HG02623 (cell line): ENCODE measurements around the gene EVPLL.
A peak's percentile ranks its signal among the peaks of the same experiment; 100 is the strongest.
"Not testable (repeated sequence)": the region's sequence is repeated elsewhere in the genome, so short reads cannot be mapped to it uniquely, and the experiment has no call there.

Source experiments
- ATAC-seq: cut with Tn5 transposase; IDR thresholded peaks from one replicate; pipeline ENCODE4 v1.9.1; 2021; ENCODE audit warnings: moderate library complexity; ENCODE audit not compliant: unreplicated experiment

Gene EVPLL

DNA sequence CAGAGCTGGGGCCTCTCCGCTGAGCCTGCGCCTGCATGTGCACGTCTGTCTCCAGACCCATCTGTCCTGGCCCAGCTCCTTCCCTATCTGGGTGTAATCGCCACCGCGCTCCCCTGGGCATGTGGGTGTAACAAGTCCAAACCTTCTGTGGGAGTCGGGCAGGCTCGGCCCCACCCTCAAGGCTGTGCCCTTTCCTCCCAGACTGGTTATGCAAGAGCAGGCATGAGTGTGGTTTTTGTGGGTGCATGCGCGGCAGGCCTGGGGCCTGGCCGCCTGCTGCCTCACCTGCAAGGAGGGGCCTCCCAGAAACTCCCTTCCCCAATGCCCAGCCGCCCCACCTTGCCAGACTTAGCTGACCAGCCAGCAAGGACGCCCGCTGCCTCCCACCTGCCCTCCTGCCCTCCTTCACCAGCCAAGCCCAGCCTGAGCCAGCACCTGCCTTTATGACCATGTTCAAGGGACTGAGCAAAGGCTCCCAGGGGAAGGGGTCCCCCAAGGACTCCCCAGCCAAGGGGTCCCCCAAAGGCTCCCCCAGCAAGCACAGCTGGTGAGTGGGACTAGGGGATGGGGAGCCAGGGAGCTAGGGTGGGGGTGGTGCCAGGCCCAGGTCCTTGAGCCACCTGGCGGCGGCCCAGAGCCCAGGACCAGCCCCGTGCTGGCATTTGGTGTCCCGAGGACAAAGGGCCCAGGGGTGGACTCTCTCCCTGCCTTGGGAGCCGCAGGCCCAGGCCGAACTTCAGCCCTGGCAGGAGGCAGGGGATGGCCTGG is at the start of gene EVPLL:
Gene EVPLL, plus strand, starts transcription at position 342 of the 768 bp plus-strand sequence. CDS start 3,160 bp downstream, outside the sequence.
- no peak for ATAC-seq

- ATAC-seq = no peak
Measured at GRCh38 chr17:18328643-18329204, 48.9 kb upstream of the EVPLL start.

DNA sequence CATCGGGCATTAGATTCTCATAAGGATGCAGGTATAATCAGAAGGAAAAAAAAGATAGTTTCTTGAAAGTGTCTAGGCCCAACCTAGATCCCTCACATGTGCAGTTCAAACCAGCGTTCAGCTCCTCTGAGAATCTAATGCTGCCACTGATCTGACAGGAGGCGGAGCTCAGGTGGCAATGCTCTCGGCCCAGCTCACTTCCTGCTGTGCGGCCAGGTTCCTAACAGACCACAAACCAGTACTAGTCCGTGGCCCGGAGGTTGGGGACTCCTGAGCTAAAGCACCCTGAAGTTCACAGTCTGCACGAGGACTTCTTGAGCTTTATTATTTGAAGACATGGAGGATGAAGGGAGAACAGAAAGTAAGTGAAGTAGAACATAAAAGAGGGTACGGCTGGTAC is 45.7 kb upstream of the EVPLL start:
- no peak for ATAC-seq

DNA sequence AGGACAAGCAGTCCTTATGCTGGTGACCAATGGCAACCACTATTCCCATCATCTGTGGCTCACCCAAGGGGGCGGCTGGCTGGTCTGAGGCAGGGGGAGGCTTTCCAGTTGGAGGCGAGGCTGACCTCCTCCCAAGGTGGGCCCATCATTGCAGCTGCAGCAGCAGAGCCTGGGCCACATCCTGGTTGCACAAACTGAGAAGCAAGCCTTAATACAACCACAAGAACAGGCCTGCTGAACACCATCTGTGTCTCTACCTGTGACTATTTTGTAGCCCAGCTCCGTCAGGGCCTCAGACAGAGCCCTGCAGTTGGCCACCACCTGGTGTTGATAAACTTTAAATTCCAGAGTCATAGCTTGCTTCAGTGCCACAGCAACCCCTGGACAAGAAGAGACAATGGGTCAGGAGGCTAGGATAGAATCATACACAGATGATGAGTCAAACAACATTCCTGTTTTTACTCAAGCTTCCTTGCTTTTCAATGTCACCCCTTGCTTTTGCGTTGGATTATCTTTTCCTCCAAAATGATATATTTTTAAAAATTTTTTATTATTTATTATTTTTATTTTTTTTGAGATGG is 44.6 kb upstream of the EVPLL start:
- ATAC-seq = no peak

DNA sequence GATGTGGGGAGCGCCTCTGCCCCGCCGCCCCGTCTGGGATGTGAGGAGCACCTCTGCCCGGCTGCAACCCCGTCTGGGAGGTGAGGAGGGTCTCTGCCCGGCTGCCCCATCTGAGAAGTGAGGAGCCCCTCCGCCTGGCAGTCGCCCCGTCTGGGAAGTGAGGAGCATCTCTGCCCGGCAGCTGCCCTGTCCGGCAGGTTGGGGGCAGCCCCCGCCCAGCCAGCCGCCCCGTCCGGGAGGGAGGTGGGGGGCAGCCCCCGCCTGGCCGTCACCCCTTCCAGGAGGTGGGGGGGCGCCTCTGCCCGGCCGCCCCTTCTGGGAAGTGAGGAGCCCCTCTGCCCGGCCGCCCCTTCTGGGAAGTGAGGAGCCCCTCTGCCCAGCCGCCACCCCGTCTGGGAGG is 39.4 kb upstream of the EVPLL start:
- not testable (repeated sequence) for ATAC-seq

- ATAC-seq = no peak
Measured at GRCh38 chr17:18339933-18340332, 37.6 kb upstream of the EVPLL start.

- no peak for ATAC-seq
Measured at GRCh38 chr17:18344021-18344420, 33.6 kb upstream of the EVPLL start.

- no peak for ATAC-seq
Measured at GRCh38 chr17:18353541-18353940, 24.0 kb upstream of the EVPLL start.

DNA sequence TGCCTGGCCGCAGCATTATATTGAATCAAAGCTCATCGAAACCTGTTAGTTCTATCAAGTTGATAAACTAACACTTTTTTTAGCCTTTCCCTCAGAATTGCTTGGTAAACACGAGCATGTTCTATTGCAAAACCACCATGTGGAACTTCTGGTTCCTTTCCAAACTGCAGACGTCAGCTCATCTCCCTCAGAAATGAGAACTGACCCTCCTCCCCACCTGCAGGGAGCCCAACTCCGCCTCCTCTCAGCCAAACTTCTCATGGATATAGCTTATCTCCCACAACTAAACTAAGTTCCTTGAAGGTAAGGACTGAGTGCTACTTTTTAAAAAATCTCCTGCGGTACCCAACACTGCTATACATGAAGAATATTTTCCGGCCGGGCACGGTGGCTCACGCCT is 21.0 kb upstream of the EVPLL start:
- ATAC-seq = no peak

GRCh38 chr17:18360518-18360917 is 17.1 kb upstream of the EVPLL start:
- no peak for ATAC-seq

- ATAC-seq = no peak
Measured at GRCh38 chr17:18361837-18362697, 15.5 kb upstream of the EVPLL start.

- ATAC-seq = no peak
Measured at GRCh38 chr17:18362698-18363100, 14.9 kb upstream of the EVPLL start.

DNA sequence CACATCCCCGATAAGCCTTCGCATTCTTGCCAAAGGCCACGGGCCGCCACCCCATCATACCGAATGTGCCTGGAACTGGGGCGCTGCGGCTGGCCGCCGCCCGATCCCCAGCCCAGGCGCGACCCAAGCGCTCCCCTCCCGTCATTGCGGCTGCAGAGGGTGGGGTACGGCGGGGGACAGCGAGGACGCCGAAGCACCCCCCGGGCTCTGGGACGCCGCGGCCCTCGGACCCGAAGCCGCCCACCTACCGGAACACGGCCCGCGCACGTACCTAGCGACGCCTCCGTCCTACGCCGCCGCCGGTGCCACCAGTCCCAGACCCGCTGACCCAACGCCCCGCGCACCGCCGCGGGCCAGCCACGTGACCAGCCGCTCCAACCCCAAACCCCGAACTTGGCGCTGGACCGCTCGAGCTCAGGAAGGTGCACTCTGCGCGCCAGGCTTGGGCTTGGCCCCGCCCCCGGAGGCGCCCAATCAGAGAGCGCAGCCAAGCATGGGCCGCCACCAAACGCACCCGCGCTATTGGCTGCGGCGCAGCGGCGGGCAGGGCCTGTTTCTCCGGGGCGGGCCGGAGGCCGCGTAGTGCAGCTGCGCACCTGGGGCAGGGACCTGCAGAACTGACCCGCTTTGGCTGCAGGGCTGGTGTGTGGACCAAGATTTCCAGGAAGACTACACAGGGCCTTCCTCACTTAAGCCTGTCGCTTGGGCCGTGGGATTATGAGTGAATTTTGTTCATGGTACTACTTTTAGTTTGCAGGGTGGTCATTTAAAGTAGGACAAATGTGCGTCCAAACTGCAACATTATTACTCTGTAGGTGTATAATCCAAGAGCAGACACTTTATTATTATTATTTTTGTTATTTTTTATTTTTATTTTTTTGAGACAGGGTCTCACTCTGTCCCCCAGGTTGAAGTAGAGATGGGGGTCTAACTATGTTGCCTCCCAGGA is 14.2 kb upstream of the EVPLL start, which contains the start of gene SHMT1:
Gene SHMT1, minus strand, starts transcription at position 450 of the 949 bp plus-strand sequence. CDS start 7,569 bp downstream, outside the sequence.
- peak; percentile 98 for ATAC-seq

- no peak for ATAC-seq
Measured at GRCh38 chr17:18364166-18364565, 13.4 kb upstream of the EVPLL start.

- ATAC-seq = no peak
Measured at GRCh38 chr17:18368946-18369345, 8.6 kb upstream of the EVPLL start.

DNA sequence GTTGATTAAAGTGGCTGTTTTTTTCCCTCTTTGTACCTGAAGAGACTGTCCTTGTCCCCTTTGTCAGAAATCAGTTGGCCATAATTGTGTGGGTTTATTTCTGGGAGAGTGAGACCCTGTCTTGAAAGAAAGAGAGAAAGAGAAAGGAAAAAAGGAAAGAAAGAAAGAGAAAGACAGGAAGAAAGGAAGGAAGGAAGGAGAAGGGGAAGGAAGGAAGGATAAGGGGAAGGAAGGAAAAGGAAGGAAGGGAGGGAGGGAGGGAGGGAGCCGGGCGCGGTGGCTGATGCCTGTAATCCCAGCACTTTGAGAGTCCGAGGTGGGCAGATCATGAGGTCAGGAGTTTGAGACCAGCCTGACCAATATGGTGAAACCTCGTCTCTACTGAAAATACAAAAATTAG is 6.8 kb upstream of the EVPLL start:
- ATAC-seq = no peak

- no peak for ATAC-seq
Measured at GRCh38 chr17:18371455-18371854, 6.1 kb upstream of the EVPLL start.

- not testable (repeated sequence) for ATAC-seq
Measured at GRCh38 chr17:18373181-18373580, 4.4 kb upstream of the EVPLL start.

DNA sequence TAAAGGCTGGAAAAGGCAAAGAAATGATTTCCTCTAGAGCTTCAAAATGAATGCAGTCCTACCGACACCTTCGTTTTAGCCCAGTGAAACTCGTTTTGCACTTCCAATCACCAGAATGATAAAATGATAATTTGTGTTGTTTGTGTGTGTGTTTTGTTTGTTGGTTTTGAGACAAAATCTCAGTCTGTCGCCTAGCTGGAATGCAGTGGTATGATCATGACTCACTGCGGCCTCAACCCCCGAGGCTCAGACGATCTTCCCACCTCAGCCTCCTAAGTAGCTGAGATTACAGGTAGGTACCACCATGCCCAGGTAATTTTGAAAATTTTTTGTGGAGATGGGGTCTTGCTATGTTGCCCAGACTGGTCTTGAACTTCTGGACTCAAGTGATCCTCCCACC is 3.4 kb upstream of the EVPLL start:
- ATAC-seq = no peak

DNA sequence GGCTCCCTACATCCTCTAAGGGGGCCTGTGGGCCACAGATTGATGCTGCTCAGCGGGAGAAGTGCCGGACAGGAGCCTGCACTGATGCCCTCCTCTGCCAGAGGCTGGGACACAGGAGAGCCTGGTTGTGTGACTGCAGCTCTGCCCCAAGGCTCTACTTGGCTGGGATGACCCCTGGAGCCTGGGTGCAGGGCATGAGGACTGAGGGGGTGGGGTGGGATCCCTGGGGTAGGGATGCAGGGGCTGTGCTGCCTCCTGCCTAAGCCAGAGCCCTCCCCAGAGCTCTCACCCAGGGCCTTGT is 577 bp downstream of the EVPLL start:
- no peak for ATAC-seq
